HuH-7.5 (cell line): ENCODE measurements around the gene FBLN5.

ENCODE experiments used
- DNase-seq: peaks from one replicate; pipeline ENCODE4 v3.0.0; 2011; ENCODE audit warnings: low spot score

The FBLN5 gene

GRCh38 chr14:91827746-91828145, 119.7 kb downstream of the FBLN5 start:
- DNase-seq: no peak
